SJSA1 (cell line): ENCODE data around the gene HOXB6. TPM values are rescaled to one million over a fixed set of nuclear protein-coding genes. Genes with fewer than 3 reads are reported as not detected.

ENCODE experiments used
- DNase-seq, 2 experiments: peaks; one replicate each; pipeline ENCODE4 v3.0.0-alpha.2; 2015 to 2020; ENCODE audit warnings: low spot score in 2 of 2, low read depth in 1 of 2
- H3K27ac ChIP-seq: fragments of 250-450 bp; sonication (Bioruptor Pico); 2 replicates; pipeline ENCODE4 v1.5.1; 2020; ENCODE audit warnings: mild to moderate bottlenecking, moderate library complexity
- H3K27me3 ChIP-seq: fragments of 250-450 bp; sonication (Bioruptor Pico); replicated peaks from 2 replicates; pipeline ENCODE4 v1.5.1; 2020; ENCODE audit warnings: mild to moderate bottlenecking, moderate library complexity
- H3K36me3 ChIP-seq: fragments of 250-450 bp; sonication (Bioruptor Pico); 2 replicates; pipeline ENCODE4 v1.5.1; 2020; ENCODE audit warnings: mild to moderate bottlenecking
- H3K4me1 ChIP-seq: fragments of 250-450 bp; sonication (Bioruptor Pico); replicated peaks from 2 replicates; pipeline ENCODE4 v1.6.1; 2021; ENCODE audit warnings: mild to moderate bottlenecking
- H3K4me3 ChIP-seq: fragments of 250-450 bp; sonication (Bioruptor Pico); 2 replicates; pipeline ENCODE4 v1.5.1; 2020; ENCODE audit warnings: mild to moderate bottlenecking
- H3K9me3 ChIP-seq: fragments of 250-450 bp; sonication (Bioruptor Pico); replicated peaks from 2 replicates; pipeline ENCODE4 v1.5.1; 2020; ENCODE audit warnings: mild to moderate bottlenecking
- total RNA-seq: library from RNA; depleted of rRNA; stranded (reverse); fragments of >200 nt; shearing (Covaris generic); gene quantifications from 2 replicates; pipeline ENCODE4 v1.2.3, GENCODE V29; 2014

The HOXB6 gene
- total RNA-seq, 1 experiment from 2014 or later: 4.8 TPM

GRCh38 chr17:48621410-48622392 is 16.9 kb upstream of the HOXB6 start:
- H3K27ac ChIP-seq: no peak overlapping the region
- H3K4me3 ChIP-seq: no peak overlapping the region
- H3K9me3 ChIP-seq: no peaks in the 10 kb centered on the region
- H3K27me3 ChIP-seq: peaks cover 98% of the 10 kb centered on the region
- no peak for DNase-seq
- no peaks in the 10 kb centered on the region for H3K36me3 ChIP-seq
- peaks cover 19% of the 10 kb centered on the region for H3K4me1 ChIP-seq

GRCh38 chr17:48620461-48621139 is 15.8 kb upstream of the HOXB6 start:
- Histone ChIP-seq H3K9me3 (no peaks in the 10 kb centered on the region), H3K27me3 (peaks cover 100% of the 10 kb centered on the region), H3K4me1 (peaks cover 9% of the 10 kb centered on the region), H3K36me3 (no peaks in the 10 kb centered on the region), H3K4me3 (no peak overlapping the region), H3K27ac (no peak overlapping the region)
- no peak for DNase-seq

- Histone ChIP-seq H3K4me1 (peaks cover 3% of the 10 kb centered on the region), H3K27me3 (peaks cover 100% of the 10 kb centered on the region), H3K9me3 (no peaks in the 10 kb centered on the region), H3K36me3 (no peaks in the 10 kb centered on the region), H3K4me3 (no peak overlapping the region), H3K27ac (no peak overlapping the region)
- no peak for DNase-seq
These were observed 15.2 kb upstream of the HOXB6 start for GRCh38 chr17:48619826-48620449.

GRCh38 chr17:48618256-48618896 is 13.6 kb upstream of the HOXB6 start:
- Histone ChIP-seq H3K4me3 (no peak overlapping the region), H3K27me3 (peaks cover 96% of the 10 kb centered on the region)
- peak; percentile 87 to 89 for DNase-seq

GRCh38 chr17:48617471-48618255 is 12.9 kb upstream of the HOXB6 start:
- H3K27me3 ChIP-seq: peaks cover 88% of the 10 kb centered on the region
- H3K27ac ChIP-seq: no peak overlapping the region
- no peak overlapping the region for H3K4me3 ChIP-seq
- no peaks in the 10 kb centered on the region for H3K9me3 ChIP-seq
- no peaks in the 10 kb centered on the region for H3K36me3 ChIP-seq
- DNase-seq: no peak
- H3K4me1 ChIP-seq: peaks cover 4% of the 10 kb centered on the region

More at GRCh38 chr17:48618256-48618896, 13.6 kb upstream of the HOXB6 start:
- Histone ChIP-seq H3K36me3 (no peaks in the 10 kb centered on the region), H3K4me1 (no peaks in the 10 kb centered on the region; the same call in 1 of the 2 replicates), H3K27ac (no peak overlapping the region), H3K9me3 (no peaks in the 10 kb centered on the region)

GRCh38 chr17:48616717-48617470 is 12.1 kb upstream of the HOXB6 start:
- no peak overlapping the region for H3K27ac ChIP-seq
- no peak overlapping the region for H3K4me3 ChIP-seq
- H3K27me3 ChIP-seq: peaks cover 81% of the 10 kb centered on the region
- no peaks in the 10 kb centered on the region for H3K36me3 ChIP-seq
- H3K4me1 ChIP-seq: peaks cover 7% of the 10 kb centered on the region
- DNase-seq: no peak
- H3K9me3 ChIP-seq: no peaks in the 10 kb centered on the region

GRCh38 chr17:48615963-48616716 is 11.4 kb upstream of the HOXB6 start:
- peaks cover 73% of the 10 kb centered on the region for H3K27me3 ChIP-seq

GRCh38 chr17:48615047-48615962 is 10.5 kb upstream of the HOXB6 start, which contains the start of gene HOXB8:
Gene HOXB8 (minus strand): TSS chr17:48615292. CDS start chr17:48614704, 588 bp downstream.
- Histone ChIP-seq H3K27me3 (peaks cover 65% of the 10 kb centered on the region), H3K9me3 (no peaks in the 10 kb centered on the region), H3K27ac (no peak within 1 kb of the TSS), H3K4me1 (peaks cover 14% of the 10 kb centered on the region), H3K36me3 (no peaks in the 10 kb centered on the region), H3K4me3 (no peak within 1 kb of the TSS)
- DNase-seq: no peak

More at GRCh38 chr17:48615963-48616716, 11.4 kb upstream of the HOXB6 start:
- Histone ChIP-seq H3K9me3 (no peaks in the 10 kb centered on the region), H3K27ac (no peak overlapping the region), H3K4me3 (no peak overlapping the region), H3K36me3 (no peaks in the 10 kb centered on the region), H3K4me1 (peaks cover 11% of the 10 kb centered on the region)
- no peak for DNase-seq

- Histone ChIP-seq H3K9me3 (no peaks in the 10 kb centered on the region), H3K27me3 (peaks cover 53% of the 10 kb centered on the region), H3K27ac (no peak overlapping the region), H3K4me3 (no peak overlapping the region), H3K4me1 (peaks cover 22% of the 10 kb centered on the region), H3K36me3 (no peaks in the 10 kb centered on the region; the same call in 1 of the 2 replicates)
- DNase-seq: no peak
These were observed 9.3 kb upstream of the HOXB6 start for GRCh38 chr17:48613862-48614694.
